Lower lobe of right lung (tissue), 2 donors: ENCODE data around the gene PRDM16. TPM values are rescaled to one million over a fixed set of nuclear protein-coding genes. Genes with fewer than 3 reads are reported as not detected.
A peak's percentile ranks its signal among the peaks of the same experiment; 100 is the strongest.

ENCODE experiments used
- ATAC-seq, 2 donors: fragments of 200-7000 bp; cut with Tn5 transposase; one replicate each; pipeline ENCODE4 v1.9.1; 2020 to 2022; ENCODE audit warnings: mild to moderate bottlenecking in 2 of 2, moderate library complexity in 2 of 2
- DNase-seq: peaks from one replicate; pipeline ENCODE4 v3.0.0-alpha.2; 2020
- H3K27ac ChIP-seq: fragments of 200-600 bp; one replicate; pipeline ENCODE4 v1.8.0; 2022
- H3K27me3 ChIP-seq: fragments of 200-600 bp; one replicate; pipeline ENCODE4 v1.8.0; 2022; ENCODE audit warnings: low read depth
- H3K36me3 ChIP-seq: fragments of 200-600 bp; one replicate; pipeline ENCODE4 v1.8.0; 2022; ENCODE audit warnings: mild to moderate bottlenecking
- H3K4me1 ChIP-seq: fragments of 200-600 bp; one replicate; pipeline ENCODE4 v1.8.0; 2022
- H3K4me3 ChIP-seq: fragments of 200-600 bp; one replicate; pipeline ENCODE4 v1.8.0; 2022; ENCODE audit warnings: mild to moderate bottlenecking
- H3K9me3 ChIP-seq: fragments of 200-600 bp; one replicate; pipeline ENCODE4 v1.8.0; 2022
- CTCF ChIP-seq: fragments of 200-600 bp; IDR thresholded peaks from one replicate; pipeline ENCODE4 v1.8.0; 2022; ENCODE audit warnings: antibody characterized with exemption, mild to moderate bottlenecking
- intact Hi-C: fragments of 100-400 bp; cut with DNase I; formaldehyde crosslinking; loops from one replicate; pipeline ENCODE4 v1.11.0; 2022
- total RNA-seq: library from RNA; stranded (reverse); fragmentation: NEBNext Ultra II Directional; extraction: Animal tissue kit (Norgen Biotek cat#: 25700); gene quantifications from one replicate; pipeline ENCODE4 v1.2.1, GENCODE V29; 2021
- donor health status: DM: no; HTN: yes; CAD: no; lungs with severe emphysema.

The PRDM16 gene
- total RNA-seq, 1 donor from 2014 or later, result 19.2 TPM

GRCh38 chr1:3460672-3461131 is 391.7 kb downstream of the PRDM16 start:
- H3K4me1 ChIP-seq, result no peaks in the 10 kb centered on the region
- ATAC-seq (no peak), DNase-seq (no peak)
- no peak for TF ChIP-seq CTCF
- no peaks in the 10 kb centered on the region for H3K36me3 ChIP-seq
- H3K9me3 ChIP-seq, result no peaks in the 10 kb centered on the region
- intact Hi-C loops, result no loop called here
- no peak overlapping the region for H3K27ac ChIP-seq
- no peak overlapping the region for H3K4me3 ChIP-seq
- H3K27me3 ChIP-seq, result no peaks in the 10 kb centered on the region

- intact Hi-C loops, result no loop called here
- no peak overlapping the region for H3K27ac ChIP-seq
Measured at GRCh38 chr1:3461238-3461933, 392.4 kb downstream of the PRDM16 start.

GRCh38 chr1:3461934-3462275 is 392.9 kb downstream of the PRDM16 start:
- no peak overlapping the region for H3K27ac ChIP-seq
- no peaks in the 10 kb centered on the region for H3K4me1 ChIP-seq
- no peak for TF ChIP-seq CTCF
- H3K4me3 ChIP-seq, result no peak overlapping the region
- intact Hi-C loops, result no loop called here
- H3K9me3 ChIP-seq, result no peaks in the 10 kb centered on the region
- H3K36me3 ChIP-seq, result no peaks in the 10 kb centered on the region
- ATAC-seq, result no peak
- peak; percentile 19 for DNase-seq
- no peaks in the 10 kb centered on the region for H3K27me3 ChIP-seq

More at GRCh38 chr1:3461238-3461933, 392.4 kb downstream of the PRDM16 start:
- ATAC-seq (no peak), DNase-seq (peak; percentile 34)
- H3K4me3 ChIP-seq, result no peak overlapping the region
- H3K4me1 ChIP-seq, result no peaks in the 10 kb centered on the region
- H3K27me3 ChIP-seq, result no peaks in the 10 kb centered on the region
- no peaks in the 10 kb centered on the region for H3K9me3 ChIP-seq
- TF ChIP-seq CTCF, result no peak
- no peaks in the 10 kb centered on the region for H3K36me3 ChIP-seq

GRCh38 chr1:3462356-3463012 is 393.5 kb downstream of the PRDM16 start:
- Histone ChIP-seq H3K27ac (no peak overlapping the region), H3K27me3 (no peaks in the 10 kb centered on the region), H3K4me3 (no peak overlapping the region), H3K36me3 (no peaks in the 10 kb centered on the region), H3K9me3 (no peaks in the 10 kb centered on the region), H3K4me1 (no peaks in the 10 kb centered on the region)
- peak; percentile 33 for DNase-seq
- ATAC-seq, result no peak
- no peak for TF ChIP-seq CTCF
- intact Hi-C loops, result no loop called here

- TF ChIP-seq CTCF, result no peak
- no peaks in the 10 kb centered on the region for H3K9me3 ChIP-seq
- no peak overlapping the region for H3K27ac ChIP-seq
- H3K4me3 ChIP-seq, result no peak overlapping the region
- DNase-seq (peak; percentile 41), ATAC-seq (no peak)
- no peaks in the 10 kb centered on the region for H3K4me1 ChIP-seq
- intact Hi-C loops, result no loop called here
- no peaks in the 10 kb centered on the region for H3K27me3 ChIP-seq
- H3K36me3 ChIP-seq, result no peaks in the 10 kb centered on the region
Measured at GRCh38 chr1:3463013-3463385, 394.0 kb downstream of the PRDM16 start.
